Activated CD4-positive, CD25-positive, alpha-beta regulatory T cell treated with anti-CD3 and anti-CD28 coated beads, Interleukin-2, amount 50 U/mL, for 16 hours (primary cell): ENCODE measurements around the gene PANK4.
"Not testable (repeated sequence)": the region's sequence is repeated elsewhere in the genome, so short reads cannot be mapped to it uniquely, and the experiment has no call there.

Experiments
- DNase-seq: peaks from one replicate; pipeline ENCODE4 v3.0.0-alpha.2; 2020; ENCODE audit warnings: low read depth, low spot score

PANK4 gene

GRCh38 chr1:2525920-2526823 is at the start of gene PANK4:
Gene PANK4, minus strand, starts transcription at chr1:2526596. Its CDS starts 9 bp downstream, at chr1:2526587.
- DNase-seq = peak; percentile 78

GRCh38 chr1:2574350-2574749 is 48.0 kb upstream of the PANK4 start:
- no peak for DNase-seq

GRCh38 chr1:2573250-2573920 is 47.0 kb upstream of the PANK4 start:
- no peak for DNase-seq

- DNase-seq = no peak
Measured at GRCh38 chr1:2571348-2571747, 45.0 kb upstream of the PANK4 start.

GRCh38 chr1:2570332-2570731 is 43.9 kb upstream of the PANK4 start:
- no peak for DNase-seq

- not testable (repeated sequence) for DNase-seq
Measured at GRCh38 chr1:2569703-2570102, 43.3 kb upstream of the PANK4 start.

GRCh38 chr1:2569060-2569459 is 42.7 kb upstream of the PANK4 start:
- no peak for DNase-seq

- DNase-seq = not testable (repeated sequence)
Measured at GRCh38 chr1:2568187-2568816, 41.9 kb upstream of the PANK4 start.

- DNase-seq = no peak
Measured at GRCh38 chr1:2567083-2567679, 40.8 kb upstream of the PANK4 start.

GRCh38 chr1:2566101-2567045 is 40.0 kb upstream of the PANK4 start:
- no peak for DNase-seq

- DNase-seq = no peak
Measured at GRCh38 chr1:2564815-2565374, 38.5 kb upstream of the PANK4 start.

GRCh38 chr1:2564006-2564814 is 37.8 kb upstream of the PANK4 start:
- no peak for DNase-seq

- DNase-seq = no peak
Measured at GRCh38 chr1:2563205-2563604, 36.8 kb upstream of the PANK4 start.

- DNase-seq = no peak
Measured at GRCh38 chr1:2561898-2562895, 35.8 kb upstream of the PANK4 start.

- no peak for DNase-seq
Measured at GRCh38 chr1:2561446-2561845, 35.0 kb upstream of the PANK4 start.

GRCh38 chr1:2560299-2561073 is 34.1 kb upstream of the PANK4 start:
- DNase-seq = no peak

- no peak for DNase-seq
Measured at GRCh38 chr1:2559509-2560298, 33.3 kb upstream of the PANK4 start.
